Liver (tissue), 9 donors: ENCODE data around the gene RHBDD3. TPM values are rescaled to one million over a fixed set of nuclear protein-coding genes. Genes with fewer than 3 reads are reported as not detected.

Experiments
- DNase-seq: peaks from one replicate; pipeline ENCODE4 v3.0.0-alpha.2; 2017; ENCODE audit warnings: low spot score
- H3K27ac ChIP-seq, 2 donors: one replicate each; pipeline ENCODE4 v1.7.0; 2013; ENCODE audit warnings: inconsistent platforms in 2 of 2, low read length in 2 of 2, control low read depth in 1 of 2, low read depth in 1 of 2, mild to moderate bottlenecking in 1 of 2
- H3K27me3 ChIP-seq, 4 donors: one replicate each; pipeline versions ENCODE4 v1.6.1 to v1.7.0; 2013; ENCODE audit warnings: low read length in 3 of 4, inconsistent platforms in 1 of 4, mild to moderate bottlenecking in 1 of 4, moderate library complexity in 1 of 4; ENCODE audit not compliant: control insufficient read depth in 4 of 4, insufficient read depth in 4 of 4
- H3K36me3 ChIP-seq, 4 donors: one replicate each; pipeline versions ENCODE4 v1.6.1 to v1.7.0; 2013; ENCODE audit warnings: low read length in 3 of 4, mild to moderate bottlenecking in 3 of 4, low read depth in 1 of 4, moderate library complexity in 1 of 4; ENCODE audit not compliant: control insufficient read depth in 4 of 4, insufficient read depth in 3 of 4
- H3K4me1 ChIP-seq, 4 donors: one replicate each; pipeline versions ENCODE4 v1.6.1 to v1.7.0; 2013; ENCODE audit warnings: low read length in 3 of 4, mild to moderate bottlenecking in 3 of 4, moderate library complexity in 1 of 4; ENCODE audit not compliant: control insufficient read depth in 4 of 4, insufficient read depth in 4 of 4
- H3K4me3 ChIP-seq, 3 donors: one replicate each; pipeline versions ENCODE4 v1.6.1 to v1.7.0; 2013; ENCODE audit warnings: low read length in 3 of 3, control low read depth in 1 of 3, low read depth in 1 of 3, mild to moderate bottlenecking in 1 of 3
- H3K9ac ChIP-seq, 2 donors: one replicate each; pipeline ENCODE4 v1.7.0; 2013; ENCODE audit warnings: low read length in 2 of 2, mild to moderate bottlenecking in 2 of 2, moderate library complexity in 2 of 2, control low read depth in 1 of 2, low read depth in 1 of 2
- H3K9me3 ChIP-seq, 4 donors: one replicate each; pipeline versions ENCODE4 v1.6.1 to v1.7.0; 2013; ENCODE audit warnings: low read length in 3 of 4; ENCODE audit not compliant: control insufficient read depth in 4 of 4
- FOXA1 ChIP-seq: IDR thresholded peaks from 2 replicates; pipeline ENCODE4 v1.6.1; 2016; ENCODE audit warnings: antibody characterized with exemption
- FOXA2 ChIP-seq: IDR thresholded peaks from 2 replicates; pipeline ENCODE4 v1.6.1; 2016; ENCODE audit warnings: antibody characterized with exemption
- GABPA ChIP-seq, 2 donors: IDR thresholded peaks in 1 of 2; conservative IDR thresholded peaks in 1 of 2; 2 replicates each; pipeline ENCODE4 v1.6.1; 2016; ENCODE audit warnings: antibody characterized with exemption in 2 of 2, mild to moderate bottlenecking in 1 of 2, moderate library complexity in 1 of 2
- HNF4A ChIP-seq, 2 donors: conservative IDR thresholded peaks; 2 replicates each; pipeline ENCODE4 v1.6.1; 2016; ENCODE audit warnings: antibody characterized with exemption in 2 of 2, mild to moderate bottlenecking in 2 of 2
- HNF4G ChIP-seq: IDR thresholded peaks from 2 replicates; pipeline ENCODE4 v1.6.1; 2016; ENCODE audit warnings: antibody characterized with exemption
- JUND ChIP-seq, 2 donors: IDR thresholded peaks; 2 replicates each; pipeline ENCODE4 v1.6.1; 2016; ENCODE audit warnings: antibody characterized with exemption in 2 of 2
- NR2F2 ChIP-seq: IDR thresholded peaks from 2 replicates; pipeline ENCODE4 v1.6.1; 2016; ENCODE audit warnings: antibody characterized with exemption
- RAD21 ChIP-seq, 2 donors: IDR thresholded peaks; 2 replicates each; pipeline ENCODE4 v1.6.1; 2016; ENCODE audit warnings: antibody characterized with exemption in 2 of 2, mild to moderate bottlenecking in 2 of 2
- RXRA ChIP-seq, 2 donors: IDR thresholded peaks; 2 replicates each; pipeline ENCODE4 v1.6.1; 2017 to 2018; ENCODE audit warnings: antibody characterized with exemption in 2 of 2, mild to moderate bottlenecking in 1 of 2
- SP1 ChIP-seq: IDR thresholded peaks from 2 replicates; pipeline ENCODE4 v1.6.1; 2018; ENCODE audit warnings: antibody characterized with exemption, mild to moderate bottlenecking
- TAF1 ChIP-seq: conservative IDR thresholded peaks from 2 replicates; pipeline ENCODE4 v1.6.1; 2016; ENCODE audit warnings: antibody characterized with exemption, mild to moderate bottlenecking
- YY1 ChIP-seq: IDR thresholded peaks from 2 replicates; pipeline ENCODE4 v1.6.1; 2016; ENCODE audit warnings: antibody characterized with exemption, mild to moderate bottlenecking
- WGBS: extraction: QIAGEN DNeasy Blood & Tissue Kit; methylation state at CpG from one replicate; pipeline ENCODE4 v1.1.7; 2013; 5-methylcytosine and 5-hydroxymethylcytosine counted together
- polyA plus RNA-seq, 2 donors: library from polyadenylated mRNA; stranded (reverse) in 1 of 2; unstranded in 1 of 2; fragments of 200-250 nt in 1 of 2; fragments of >200 nt in 1 of 2; fragmentation: Nextera tagmentation in 1 of 2; extraction: Ambion mirVana in 1 of 2; gene quantifications; one replicate each; pipeline versions ENCODE4 v1.2.1 to v1.2.3, GENCODE V29; 2013 to 2015
- total RNA-seq, 2 donors: library from RNA; depleted of rRNA; stranded (reverse); fragments of >200 nt; gene quantifications; one replicate each; pipeline ENCODE4 v1.2.3, GENCODE V29; 2014
- TF ChIP-seq, protein P1 (sequence below): IDR thresholded peaks from 2 replicates; pipeline ENCODE4 v1.6.1; 2016; ENCODE audit warnings: antibody characterized with exemption
- TF ChIP-seq, protein P2 (sequence below): IDR thresholded peaks from 2 replicates; pipeline ENCODE4 v1.6.1; 2016; ENCODE audit warnings: antibody characterized with exemption
- TF ChIP-seq, protein P3 (sequence below): IDR thresholded peaks from 2 replicates; pipeline ENCODE4 v1.6.1; 2016; ENCODE audit warnings: antibody characterized with exemption, mild to moderate bottlenecking
- TF ChIP-seq, protein P4 (sequence below): fragments of 150-350 bp; IDR thresholded peaks from 2 replicates; pipeline ENCODE4 v1.5.1; 2017; ENCODE audit warnings: improper control_type of control experiment, low read depth, low read length; ENCODE audit not compliant: missing input control
- TF ChIP-seq, protein P5 (sequence below): IDR thresholded peaks from 2 replicates; pipeline ENCODE4 v1.6.1; 2016; ENCODE audit warnings: antibody characterized with exemption
- donor health status: healthy.
- donor health status: healthy.
- donor health status: healthy.
- donor health status: healthy.
- donor health status: healthy.

Gene RHBDD3
- total and polyA plus RNA-seq, 4 donors = 14.3 to 26.5 (median 18.3) TPM

DNA sequence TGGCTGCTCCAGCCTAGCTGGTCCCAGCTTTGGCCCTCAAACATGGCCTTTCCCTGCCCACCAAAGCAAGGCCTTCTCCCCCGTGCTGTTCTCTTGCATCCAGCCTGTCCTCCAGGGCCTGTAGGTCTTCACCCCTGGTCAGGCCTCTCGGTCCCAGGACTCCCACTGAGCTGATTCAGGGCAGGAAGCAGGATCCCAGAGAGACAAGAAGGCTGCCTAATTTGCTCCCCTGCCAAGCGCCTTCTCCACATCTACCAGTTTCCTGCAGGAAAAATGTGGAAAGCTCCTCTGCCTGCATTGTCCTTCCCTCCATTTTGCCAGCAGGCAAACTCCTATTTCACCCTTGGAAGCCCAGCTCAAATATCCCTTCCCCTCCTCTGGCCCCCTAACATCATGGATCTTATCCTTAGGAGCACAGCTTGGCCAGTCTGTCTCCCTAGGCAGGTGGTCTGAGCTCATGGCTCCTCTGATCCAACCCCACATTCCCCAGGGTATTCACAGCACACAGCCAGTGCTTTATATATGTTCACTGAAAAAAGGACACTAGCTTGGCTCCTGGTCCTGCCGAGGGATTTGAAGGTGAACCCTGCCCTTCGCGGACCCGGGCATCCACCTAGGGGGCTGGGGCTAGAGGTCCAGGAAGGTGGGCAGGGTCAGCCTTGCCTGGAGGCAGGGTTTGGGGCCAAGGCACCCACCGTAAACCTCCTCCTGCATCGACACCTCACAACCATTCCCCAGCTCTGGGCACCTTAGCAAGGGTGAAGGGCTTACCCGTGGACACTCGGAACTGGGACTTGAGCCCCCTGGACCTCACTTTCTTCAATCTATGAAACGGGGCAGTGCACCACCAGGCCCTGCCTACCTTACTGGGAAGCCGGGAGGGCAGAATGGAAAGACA, 968 bp downstream of the RHBDD3 start (continued):
- TF ChIP-seq FOXA2 (no peak), FOXA1 (no peak), SP1 (no peak), GABPA (IDR thresholded peaks at IDR 0.05 in 1 of 2, conservative IDR thresholded peaks at IDR 0.05 in 1 of 2) (no peak), RAD21 (IDR thresholded peaks at IDR 0.05) (no peak)
- TF ChIP-seq, protein P1, sequence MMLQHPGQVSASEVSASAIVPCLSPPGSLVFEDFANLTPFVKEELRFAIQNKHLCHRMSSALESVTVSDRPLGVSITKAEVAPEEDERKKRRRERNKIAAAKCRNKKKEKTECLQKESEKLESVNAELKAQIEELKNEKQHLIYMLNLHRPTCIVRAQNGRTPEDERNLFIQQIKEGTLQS = no peak

DNA sequence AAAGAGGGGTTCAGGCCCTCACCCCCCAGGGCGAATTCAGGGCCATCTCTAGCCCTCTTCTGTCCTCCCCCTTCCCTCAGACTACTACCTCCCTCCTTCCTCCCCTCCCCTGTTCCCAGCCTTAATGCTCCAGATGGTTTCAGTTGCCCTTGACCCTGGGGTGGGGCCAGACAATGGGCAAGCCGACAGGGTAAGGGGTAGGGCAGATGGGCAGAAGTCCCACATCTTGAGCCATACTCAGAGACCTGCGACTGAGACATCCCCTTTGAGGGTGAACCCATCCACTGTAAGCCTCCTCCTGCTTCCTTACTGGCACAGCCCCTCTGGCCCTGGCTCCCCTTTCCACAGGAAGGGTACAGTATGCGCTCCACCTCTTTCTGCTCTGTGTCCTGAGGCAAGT, 1.9 kb downstream of the RHBDD3 start:
- peaks cover 0 to 8% (median 1%) of the 10 kb centered on the region in 4 donors for H3K36me3 ChIP-seq
- H3K27ac ChIP-seq = no peak overlapping the region
- no peak for TF ChIP-seq TAF1
- no peak for TF ChIP-seq FOXA1
- TF ChIP-seq NR2F2 = no peak
- TF ChIP-seq, protein P2, sequence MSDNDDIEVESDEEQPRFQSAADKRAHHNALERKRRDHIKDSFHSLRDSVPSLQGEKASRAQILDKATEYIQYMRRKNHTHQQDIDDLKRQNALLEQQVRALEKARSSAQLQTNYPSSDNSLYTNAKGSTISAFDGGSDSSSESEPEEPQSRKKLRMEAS = no peak
- TF ChIP-seq, protein P3, sequence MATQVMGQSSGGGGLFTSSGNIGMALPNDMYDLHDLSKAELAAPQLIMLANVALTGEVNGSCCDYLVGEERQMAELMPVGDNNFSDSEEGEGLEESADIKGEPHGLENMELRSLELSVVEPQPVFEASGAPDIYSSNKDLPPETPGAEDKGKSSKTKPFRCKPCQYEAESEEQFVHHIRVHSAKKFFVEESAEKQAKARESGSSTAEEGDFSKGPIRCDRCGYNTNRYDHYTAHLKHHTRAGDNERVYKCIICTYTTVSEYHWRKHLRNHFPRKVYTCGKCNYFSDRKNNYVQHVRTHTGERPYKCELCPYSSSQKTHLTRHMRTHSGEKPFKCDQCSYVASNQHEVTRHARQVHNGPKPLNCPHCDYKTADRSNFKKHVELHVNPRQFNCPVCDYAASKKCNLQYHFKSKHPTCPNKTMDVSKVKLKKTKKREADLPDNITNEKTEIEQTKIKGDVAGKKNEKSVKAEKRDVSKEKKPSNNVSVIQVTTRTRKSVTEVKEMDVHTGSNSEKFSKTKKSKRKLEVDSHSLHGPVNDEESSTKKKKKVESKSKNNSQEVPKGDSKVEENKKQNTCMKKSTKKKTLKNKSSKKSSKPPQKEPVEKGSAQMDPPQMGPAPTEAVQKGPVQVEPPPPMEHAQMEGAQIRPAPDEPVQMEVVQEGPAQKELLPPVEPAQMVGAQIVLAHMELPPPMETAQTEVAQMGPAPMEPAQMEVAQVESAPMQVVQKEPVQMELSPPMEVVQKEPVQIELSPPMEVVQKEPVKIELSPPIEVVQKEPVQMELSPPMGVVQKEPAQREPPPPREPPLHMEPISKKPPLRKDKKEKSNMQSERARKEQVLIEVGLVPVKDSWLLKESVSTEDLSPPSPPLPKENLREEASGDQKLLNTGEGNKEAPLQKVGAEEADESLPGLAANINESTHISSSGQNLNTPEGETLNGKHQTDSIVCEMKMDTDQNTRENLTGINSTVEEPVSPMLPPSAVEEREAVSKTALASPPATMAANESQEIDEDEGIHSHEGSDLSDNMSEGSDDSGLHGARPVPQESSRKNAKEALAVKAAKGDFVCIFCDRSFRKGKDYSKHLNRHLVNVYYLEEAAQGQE = no peak
- no peak for TF ChIP-seq FOXA2
- TF ChIP-seq SP1 = no peak
- no peak for TF ChIP-seq RXRA (IDR thresholded peaks at IDR 0.05)
- TF ChIP-seq JUND (IDR thresholded peaks at IDR 0.05) = no peak
- TF ChIP-seq, protein P4, sequence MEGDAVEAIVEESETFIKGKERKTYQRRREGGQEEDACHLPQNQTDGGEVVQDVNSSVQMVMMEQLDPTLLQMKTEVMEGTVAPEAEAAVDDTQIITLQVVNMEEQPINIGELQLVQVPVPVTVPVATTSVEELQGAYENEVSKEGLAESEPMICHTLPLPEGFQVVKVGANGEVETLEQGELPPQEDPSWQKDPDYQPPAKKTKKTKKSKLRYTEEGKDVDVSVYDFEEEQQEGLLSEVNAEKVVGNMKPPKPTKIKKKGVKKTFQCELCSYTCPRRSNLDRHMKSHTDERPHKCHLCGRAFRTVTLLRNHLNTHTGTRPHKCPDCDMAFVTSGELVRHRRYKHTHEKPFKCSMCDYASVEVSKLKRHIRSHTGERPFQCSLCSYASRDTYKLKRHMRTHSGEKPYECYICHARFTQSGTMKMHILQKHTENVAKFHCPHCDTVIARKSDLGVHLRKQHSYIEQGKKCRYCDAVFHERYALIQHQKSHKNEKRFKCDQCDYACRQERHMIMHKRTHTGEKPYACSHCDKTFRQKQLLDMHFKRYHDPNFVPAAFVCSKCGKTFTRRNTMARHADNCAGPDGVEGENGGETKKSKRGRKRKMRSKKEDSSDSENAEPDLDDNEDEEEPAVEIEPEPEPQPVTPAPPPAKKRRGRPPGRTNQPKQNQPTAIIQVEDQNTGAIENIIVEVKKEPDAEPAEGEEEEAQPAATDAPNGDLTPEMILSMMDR = no peak
- TF ChIP-seq HNF4A (conservative IDR thresholded peaks at IDR 0.05) = no peak
- no peak for TF ChIP-seq HNF4G
- TF ChIP-seq YY1 = no peak
- TF ChIP-seq, protein P5, sequence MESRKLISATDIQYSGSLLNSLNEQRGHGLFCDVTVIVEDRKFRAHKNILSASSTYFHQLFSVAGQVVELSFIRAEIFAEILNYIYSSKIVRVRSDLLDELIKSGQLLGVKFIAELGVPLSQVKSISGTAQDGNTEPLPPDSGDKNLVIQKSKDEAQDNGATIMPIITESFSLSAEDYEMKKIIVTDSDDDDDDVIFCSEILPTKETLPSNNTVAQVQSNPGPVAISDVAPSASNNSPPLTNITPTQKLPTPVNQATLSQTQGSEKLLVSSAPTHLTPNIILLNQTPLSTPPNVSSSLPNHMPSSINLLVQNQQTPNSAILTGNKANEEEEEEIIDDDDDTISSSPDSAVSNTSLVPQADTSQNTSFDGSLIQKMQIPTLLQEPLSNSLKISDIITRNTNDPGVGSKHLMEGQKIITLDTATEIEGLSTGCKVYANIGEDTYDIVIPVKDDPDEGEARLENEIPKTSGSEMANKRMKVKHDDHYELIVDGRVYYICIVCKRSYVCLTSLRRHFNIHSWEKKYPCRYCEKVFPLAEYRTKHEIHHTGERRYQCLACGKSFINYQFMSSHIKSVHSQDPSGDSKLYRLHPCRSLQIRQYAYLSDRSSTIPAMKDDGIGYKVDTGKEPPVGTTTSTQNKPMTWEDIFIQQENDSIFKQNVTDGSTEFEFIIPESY = no peak
- TF ChIP-seq, protein P1 = no peak
- TF ChIP-seq RAD21 (IDR thresholded peaks at IDR 0.05) = no peak
- no peak for TF ChIP-seq GABPA (IDR thresholded peaks at IDR 0.05 in 1 of 2, conservative IDR thresholded peaks at IDR 0.05 in 1 of 2)
- no peaks in the 10 kb centered on the region for H3K9me3 ChIP-seq
- H3K27me3 ChIP-seq = no peaks in the 10 kb centered on the region
- WGBS = 77% methylated on average over 4 of the region's 4 CpGs
- DNase-seq = no peak
- H3K4me1 ChIP-seq = peaks cover 3 to 33% (median 25%) of the 10 kb centered on the region in 4 donors
- H3K9ac ChIP-seq = no peak overlapping the region
- no peak overlapping the region for H3K4me3 ChIP-seq
